T-helper 1 cell treated with Interleukin-12 subunit alpha and Interleukin-12 subunit beta and Interleukin-4 antibody, amounts not matched to agents 30 ng/mL and 1 ng/mL, for 36 hours (primary cell): ENCODE results near the gene ERAS. TPM values are rescaled to one million over a fixed set of nuclear protein-coding genes. Genes with fewer than 3 reads are reported as not detected.

Source experiments
- intact Hi-C: fragments of 100-400 bp; cut with micrococcal nuclease; formaldehyde crosslinking; loops from one replicate; pipeline ENCODE4 v1.15.1; 2024
- total RNA-seq: library from RNA; stranded (reverse); gene quantifications from 2 replicates; pipeline ENCODE4 v1.2.3, GENCODE V29; 2022

The ERAS gene
- not detected in 2 replicates for total RNA-seq

DNA sequence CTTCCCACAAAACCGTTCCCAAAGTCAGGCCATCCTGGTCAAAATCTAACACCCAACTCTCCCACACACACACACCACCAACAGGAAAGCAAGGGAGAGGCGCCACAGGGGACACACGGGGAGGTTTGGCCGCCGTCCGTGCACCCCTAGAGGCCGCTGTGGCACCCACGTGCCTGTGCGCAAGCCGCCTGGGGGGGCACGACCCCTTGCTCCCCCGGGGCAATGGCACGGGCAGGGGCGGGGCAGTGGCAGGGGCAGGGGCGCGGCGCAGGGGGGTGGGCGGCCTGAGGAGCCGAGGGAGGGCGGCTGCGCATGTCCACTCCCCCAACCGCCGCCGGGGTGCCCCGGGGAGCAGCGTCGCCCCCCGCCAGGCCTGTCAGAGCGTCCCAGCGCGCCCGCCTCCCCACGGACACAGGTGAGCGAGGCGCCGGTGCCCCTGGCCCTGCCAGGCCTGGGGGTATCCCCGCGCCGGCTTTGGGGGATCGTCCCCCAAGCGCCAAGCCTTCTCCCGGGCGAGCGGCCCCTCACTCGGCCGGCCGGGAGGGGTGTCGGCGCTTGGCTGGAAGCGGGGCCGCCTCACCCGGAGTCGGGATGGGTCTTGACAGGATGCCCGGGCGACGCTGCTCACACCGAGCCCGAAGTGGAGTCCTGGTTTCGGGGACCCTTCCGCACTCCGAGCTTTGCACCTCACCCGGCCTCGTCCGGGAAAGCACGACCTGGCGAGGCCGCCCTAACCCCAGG lies at the start of gene ERAS:
Gene ERAS, plus strand, starts transcription at position 379 of the 741 bp plus-strand sequence. CDS start 2,611 bp downstream, outside the sequence.
- intact Hi-C loops = no loop called here

DNA sequence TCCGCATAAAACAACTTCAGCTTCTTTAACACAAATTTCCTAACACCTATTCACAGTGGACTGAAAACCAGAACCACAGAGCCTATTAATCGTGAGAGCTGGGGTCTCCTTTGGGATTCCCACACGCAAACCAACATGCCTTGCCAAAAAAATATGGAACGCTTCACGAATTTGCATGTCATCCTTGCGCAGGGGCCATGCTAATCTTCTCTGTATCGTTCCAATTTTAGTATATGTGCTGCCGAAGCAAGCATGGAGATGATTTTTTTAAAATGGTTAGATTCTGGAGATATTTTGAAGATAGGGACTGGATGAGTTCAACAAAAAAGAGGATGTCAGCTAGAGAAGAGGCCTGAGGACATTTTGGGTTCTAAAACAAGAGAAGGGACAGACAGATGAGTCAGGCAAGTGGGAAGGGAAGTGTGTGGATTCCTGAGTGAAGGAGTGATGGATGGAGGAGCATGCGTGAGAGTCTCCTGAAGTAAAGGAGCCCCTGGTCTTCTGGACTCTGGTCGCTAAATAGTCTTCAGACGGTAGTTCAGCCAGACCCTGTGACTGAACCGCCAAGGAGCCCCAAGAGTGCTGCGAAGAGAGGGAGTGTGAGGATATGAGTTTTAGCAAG lies 49.4 kb upstream of the ERAS start:
- intact Hi-C loops = no loop called here

DNA sequence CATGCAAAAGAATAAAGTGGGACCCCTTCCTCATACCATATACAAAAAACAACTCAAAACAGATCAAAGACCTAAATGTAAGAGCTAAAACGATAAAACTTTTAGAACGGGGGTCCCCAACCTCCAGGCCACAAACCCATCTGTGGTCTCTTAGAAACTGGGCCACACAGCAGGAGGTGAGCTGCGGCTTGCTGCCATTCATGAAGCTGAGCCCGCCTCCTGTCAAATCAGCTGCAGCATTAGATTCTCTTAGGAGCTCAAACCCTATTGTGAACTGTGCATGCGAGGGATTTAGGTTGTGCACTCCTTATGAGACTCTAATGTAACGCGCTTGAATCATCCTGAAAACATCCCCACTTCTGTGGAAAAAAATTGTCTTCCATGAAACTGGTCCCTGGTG lies 46.9 kb upstream of the ERAS start:
- intact Hi-C loops = no loop called here

GRCh38 chrX:48781705-48782104 lies 44.6 kb upstream of the ERAS start:
- intact Hi-C loops = no loop called here

DNA sequence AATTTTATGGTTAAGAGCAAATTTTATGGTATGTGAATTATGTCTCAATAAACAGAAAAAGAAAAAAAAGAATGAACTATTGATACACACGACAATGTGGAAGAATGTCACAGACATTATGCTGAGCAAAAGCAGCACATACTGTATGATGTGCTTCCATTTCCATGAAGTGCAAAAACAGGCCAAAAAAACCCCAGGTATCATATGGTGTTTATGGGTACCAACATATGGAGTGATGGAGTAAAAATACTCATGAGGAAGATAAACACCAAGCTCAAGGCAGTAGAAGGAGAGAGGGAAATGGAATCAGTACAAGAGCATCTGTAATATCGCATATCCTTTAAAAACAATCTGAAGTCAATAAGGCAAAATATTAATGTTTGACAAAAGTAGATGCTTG lies 44.1 kb upstream of the ERAS start:
- intact Hi-C loops = no loop called here

GRCh38 chrX:48782795-48783194 lies 43.5 kb upstream of the ERAS start:
- intact Hi-C loops = no loop called here

DNA sequence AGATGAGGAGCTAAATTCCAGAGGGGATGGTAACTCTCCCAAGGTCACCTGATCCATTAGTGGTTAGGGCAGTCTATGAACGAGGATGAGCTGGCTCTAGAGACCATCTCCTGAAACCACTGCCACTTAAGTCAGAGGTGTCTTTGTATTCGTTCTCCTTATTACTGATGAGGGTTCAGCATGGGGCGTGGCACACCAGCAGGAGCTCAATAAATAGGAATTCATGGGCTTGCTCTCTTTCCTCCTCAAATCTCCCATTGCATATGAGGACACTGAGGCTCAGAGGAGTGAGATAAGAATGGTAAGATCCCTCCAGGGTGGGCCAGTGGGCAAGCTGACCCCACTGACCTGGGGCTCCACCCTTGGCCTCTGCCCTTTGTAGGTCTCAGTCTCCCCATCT lies 41.6 kb upstream of the ERAS start:
- intact Hi-C loops = no loop called here

- intact Hi-C loops = no loop called here
These were observed 41.1 kb upstream of the ERAS start for GRCh38 chrX:48785186-48785539.

GRCh38 chrX:48785540-48786214 lies 40.6 kb upstream of the ERAS start:
- intact Hi-C loops = no loop called here

- intact Hi-C loops = no loop called here
These were observed 39.9 kb upstream of the ERAS start, which contains the start of gene GATA1 for GRCh38 chrX:48786341-48786800. GATA1 (plus strand) TSS chrX:48786590; CDS start chrX:48791110, 4,520 bp downstream.

DNA sequence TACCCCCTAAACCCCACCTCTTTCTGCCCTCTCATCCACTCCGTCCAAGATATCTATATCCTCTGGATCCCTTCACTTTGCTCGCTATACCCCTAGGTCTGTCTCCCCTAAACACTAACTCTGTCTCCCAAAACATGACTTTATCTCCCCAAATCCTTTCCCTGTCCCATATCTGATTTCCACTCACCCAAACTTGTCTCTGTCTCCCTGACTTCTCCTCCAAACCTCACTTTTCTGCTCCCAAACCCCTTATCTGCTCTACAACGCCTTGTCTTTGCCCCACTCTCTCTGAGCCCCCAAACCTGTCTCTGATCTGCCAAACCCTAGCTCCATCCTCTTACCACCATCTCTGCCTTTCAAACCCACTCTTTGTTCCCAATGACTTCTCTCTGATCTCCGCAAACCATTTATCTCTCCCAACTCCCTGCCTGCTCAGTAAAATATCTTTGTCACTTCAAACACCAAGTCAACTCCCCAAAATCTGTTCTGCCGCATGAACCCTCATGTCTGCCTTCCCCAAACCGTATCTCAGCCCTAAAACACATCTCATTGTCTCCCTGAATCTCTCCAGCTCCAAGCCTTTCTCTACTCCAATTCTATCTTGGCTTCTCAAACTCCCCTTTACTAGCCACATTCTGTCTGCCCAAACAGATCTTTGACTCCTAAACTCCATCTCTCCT lies 39.3 kb upstream of the ERAS start:
- intact Hi-C loops = no loop called here

DNA sequence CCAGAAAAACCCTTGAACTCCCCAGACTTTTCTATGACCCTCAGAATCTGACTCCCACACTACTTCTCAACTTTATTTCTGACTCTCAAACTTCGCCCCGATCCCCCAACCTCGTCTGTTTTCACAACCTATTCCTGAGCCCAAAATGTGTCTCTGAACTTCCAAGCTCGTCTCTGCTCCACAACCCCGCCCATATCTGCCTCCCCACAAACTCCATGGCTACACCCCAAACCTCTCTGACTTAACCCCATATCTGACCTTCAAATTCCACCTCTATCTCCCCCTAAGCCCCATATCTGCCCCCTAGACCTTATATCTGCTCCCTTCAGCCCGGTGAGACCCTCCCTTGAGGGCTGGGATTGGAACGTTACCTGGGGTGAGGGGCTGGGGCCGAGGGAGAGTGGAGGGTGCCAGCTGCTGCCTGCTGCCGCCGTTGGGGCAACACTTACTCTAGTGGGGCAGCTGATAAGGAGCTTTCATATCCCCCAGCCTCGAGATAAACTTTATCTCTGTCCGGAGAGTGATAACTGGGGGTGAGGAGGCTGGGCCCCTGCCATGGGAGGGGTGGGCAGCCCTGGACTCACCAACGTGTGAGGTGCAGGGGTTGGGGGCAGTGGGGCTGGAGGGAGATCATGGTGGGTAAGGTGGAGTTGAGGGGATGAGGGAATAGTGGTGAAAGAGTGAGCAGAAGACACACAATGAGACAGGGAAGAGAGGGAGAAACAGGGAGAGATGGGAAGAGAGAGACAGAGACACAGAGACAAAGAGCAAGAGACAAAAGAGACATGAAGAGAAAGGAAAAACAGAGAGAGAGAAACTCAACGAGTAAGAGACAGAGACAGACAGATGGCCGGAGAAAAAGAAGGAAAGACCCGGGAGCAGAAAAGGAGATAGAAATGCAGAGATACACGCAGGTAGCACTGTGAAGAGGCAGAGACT lies 38.5 kb upstream of the ERAS start:
- intact Hi-C loops = no loop called here

GRCh38 chrX:48789366-48790220 lies 36.7 kb upstream of the ERAS start:
- intact Hi-C loops = no loop called here

DNA sequence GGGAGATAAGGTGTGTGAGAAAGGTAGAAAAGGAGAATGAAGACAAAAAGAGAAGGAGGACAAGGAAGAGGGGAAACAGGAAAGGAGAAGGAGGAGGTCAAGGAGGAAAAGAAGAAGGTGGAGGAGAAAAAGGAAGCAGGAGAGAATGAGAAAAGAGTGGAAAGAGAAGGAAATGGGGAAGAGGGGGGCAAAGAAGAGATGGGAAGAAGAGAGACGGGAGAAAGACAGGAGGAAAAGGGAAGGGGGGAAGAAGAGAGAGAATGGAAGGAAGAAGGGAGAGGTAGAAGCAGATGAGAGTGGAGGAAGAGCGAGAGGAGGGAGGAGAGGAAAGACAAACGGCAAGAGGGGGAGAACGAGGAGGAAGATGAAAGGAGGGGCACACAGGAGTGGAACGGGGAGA lies 35.8 kb upstream of the ERAS start:
- intact Hi-C loops = no loop called here

GRCh38 chrX:48791063-48791820 lies 35.1 kb upstream of the ERAS start:
- intact Hi-C loops = no loop called here

GRCh38 chrX:48792219-48792618 lies 34.1 kb upstream of the ERAS start:
- intact Hi-C loops = no loop called here

GRCh38 chrX:48793935-48794334 lies 32.4 kb upstream of the ERAS start:
- intact Hi-C loops = no loop called here

DNA sequence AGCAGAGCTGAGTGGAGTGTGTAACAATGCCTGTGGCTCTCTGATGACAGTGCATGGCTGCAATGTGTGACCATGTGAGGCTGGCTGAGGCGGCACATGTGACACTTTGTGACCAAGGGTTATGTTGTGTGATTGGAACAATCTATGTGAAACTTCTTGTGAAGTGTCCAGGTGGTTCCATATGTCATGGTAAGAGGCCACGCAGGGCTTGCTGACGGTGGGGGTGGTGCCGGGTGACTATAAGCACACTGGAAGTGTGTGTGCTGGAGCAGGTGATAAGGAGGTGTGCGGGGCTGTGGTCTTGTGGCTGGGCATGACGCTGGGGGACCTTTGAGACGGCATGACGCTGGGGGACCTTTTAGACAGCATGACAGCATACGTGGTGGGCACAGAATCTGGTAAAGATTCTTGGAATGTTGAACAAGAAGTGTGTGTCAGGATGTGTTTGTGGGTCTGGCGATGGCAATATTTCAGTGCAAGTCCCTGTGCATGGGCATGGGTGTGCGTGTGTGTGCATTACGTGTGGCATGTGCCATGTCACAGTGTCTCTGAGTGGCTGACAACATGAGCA lies 31.9 kb upstream of the ERAS start:
- intact Hi-C loops = no loop called here
